SK-N-SH (cell line): ENCODE measurements around the gene MNT. TPM values are rescaled to one million over a fixed set of nuclear protein-coding genes. Genes with fewer than 3 reads are reported as not detected.
A peak's percentile ranks its signal among the peaks of the same experiment; 100 is the strongest.

Experiments used
- CTCF ChIA-PET: fragments of 300-600, 350-600 bp; formaldehyde crosslinking; extraction: SDS; loops from one replicate; lab custom pipeline; 2021; lab: Yijun Ruan, JAX
- POLR2A ChIA-PET: fragments of 350-600 bp; sonication (Branson Sonifier 250); formaldehyde crosslinking; extraction: SDS; loops from one replicate; lab custom pipeline; 2020; ENCODE audit warnings: antibody characterized with exemption, inconsistent platforms; lab: Yijun Ruan, JAX
- DNase-seq: peaks from one replicate; pipeline ENCODE4 v3.0.0; 2012
- H2AFZ ChIP-seq: fragments of 200-600 bp; sonication (generic); 2 replicates; pipeline ENCODE4 v1.8.1; 2016; ENCODE audit warnings: antibody characterized with exemption, mild to moderate bottlenecking, low read depth
- H3F3A ChIP-seq: fragments of 200-600 bp; sonication (generic); replicated peaks from 2 replicates; pipeline ENCODE3; 2016; ENCODE audit warnings: antibody characterized with exemption, mild to moderate bottlenecking; ENCODE audit not compliant: insufficient read depth
- H3K27ac ChIP-seq, 2 experiments: fragments of 200-500 bp in 1 of 2; fragments of 200-600 bp in 1 of 2; sonication (Bioruptor generic) in 1 of 2; sonication (generic), shearing (Covaris generic) in 1 of 2; 2 replicates each; pipeline versions ENCODE4 v1.5.1 to v1.6.1; 2014 to 2016; ENCODE audit warnings: low read depth in 2 of 2, inconsistent platforms in 1 of 2, low read length in 1 of 2, mild to moderate bottlenecking in 1 of 2, mixed read lengths in 1 of 2
- H3K27me3 ChIP-seq: fragments of 200-600 bp; sonication (generic), shearing (Covaris generic); 2 replicates; pipeline ENCODE4 v1.6.1; 2016; ENCODE audit warnings: mixed run types; ENCODE audit not compliant: insufficient read depth
- H3K36me3 ChIP-seq, 2 experiments: fragments of 200-500 bp in 1 of 2; fragments of 200-600 bp in 1 of 2; sonication (Bioruptor generic) in 1 of 2; sonication (generic) in 1 of 2; replicated peaks in 1 of 2; 2 replicates each; pipeline versions ENCODE3 to v1.5.1; 2014 to 2016; ENCODE audit warnings: low read length in 1 of 2, mild to moderate bottlenecking in 1 of 2; ENCODE audit not compliant: insufficient read depth in 2 of 2, control insufficient read depth in 1 of 2
- H3K4me1 ChIP-seq, 2 experiments: fragments of 200-500 bp in 1 of 2; fragments of 200-600 bp in 1 of 2; sonication (Bioruptor generic) in 1 of 2; sonication (generic), shearing (Covaris generic) in 1 of 2; 2 replicates each; pipeline versions ENCODE4 v1.5.1 to v1.6.1; 2014 to 2016; ENCODE audit warnings: low read depth in 1 of 2, low read length in 1 of 2, mixed run types in 1 of 2; ENCODE audit not compliant: insufficient read depth in 2 of 2, control insufficient read depth in 1 of 2
- H3K4me2 ChIP-seq: fragments of 200-600 bp; sonication (generic), shearing (Covaris generic); 2 replicates; pipeline ENCODE4 v1.6.1; 2017; ENCODE audit warnings: mixed run types
- H3K4me3 ChIP-seq, 2 experiments: fragments of 200-500 bp in 1 of 2; fragments of 200-600 bp in 1 of 2; sonication (Bioruptor generic) in 1 of 2; sonication (generic), shearing (Covaris generic) in 1 of 2; 2 replicates each; pipeline versions ENCODE4 v1.5.1 to v1.8.1; 2014 to 2016; ENCODE audit warnings: low read depth in 2 of 2, inconsistent platforms in 1 of 2, low read length in 1 of 2, mild to moderate bottlenecking in 1 of 2, mixed read lengths in 1 of 2, moderate library complexity in 1 of 2
- H3K79me2 ChIP-seq: fragments of 200-600 bp; sonication (generic); 2 replicates; pipeline ENCODE4 v1.8.1; 2017; ENCODE audit warnings: mild to moderate bottlenecking; ENCODE audit not compliant: insufficient read depth
- H3K9ac ChIP-seq: fragments of 200-600 bp; sonication (generic); 2 replicates; pipeline ENCODE4 v1.6.1; 2017; ENCODE audit warnings: mixed run types
- H3K9me2 ChIP-seq: fragments of 200-600 bp; sonication (generic); 2 replicates; pipeline ENCODE4 v1.6.1; 2017; ENCODE audit warnings: mixed run types
- H3K9me3 ChIP-seq: fragments of 200-600 bp; sonication (generic); 2 replicates; pipeline ENCODE4 v1.6.1; 2017; ENCODE audit warnings: mixed run types, mild to moderate bottlenecking, moderate library complexity
- H4K20me1 ChIP-seq: fragments of 200-600 bp; sonication (generic); 2 replicates; pipeline ENCODE4 v1.6.1; 2017; ENCODE audit warnings: mild to moderate bottlenecking, mixed run types; ENCODE audit not compliant: insufficient read depth
- CHD2 ChIP-seq: fragments of 150-350 bp; IDR thresholded peaks from 2 replicates; pipeline ENCODE4 v1.6.1; 2018; ENCODE audit warnings: low read length; ENCODE audit not compliant: partially characterized antibody
- EP300 ChIP-seq, 2 experiments: IDR thresholded peaks; 2 replicates each; pipeline versions ENCODE4 v1.4.0 to v1.6.1; 2012; ENCODE audit warnings: borderline replicate concordance in 1 of 2, low read depth in 1 of 2, low read length in 1 of 2
- EZH2phosphoT487 ChIP-seq: fragments of 200-600 bp; sonication (generic); IDR thresholded peaks from 2 replicates; pipeline ENCODE4 v1.6.1; 2017; ENCODE audit warnings: low read depth, mixed run types, mild to moderate bottlenecking, antibody characterized with exemption, moderate library complexity, borderline replicate concordance
- GABPA ChIP-seq: IDR thresholded peaks from 2 replicates; pipeline ENCODE4 v1.4.0; 2012; ENCODE audit warnings: low read depth, mild to moderate bottlenecking
- IRF3 ChIP-seq: fragments of 150-350 bp; IDR thresholded peaks from 2 replicates; pipeline ENCODE4 v1.6.1; 2016; ENCODE audit warnings: mild to moderate bottlenecking, low read depth, low read length
- MAX ChIP-seq: IDR thresholded peaks from 2 replicates; pipeline ENCODE4 v1.4.0; 2012; ENCODE audit warnings: low read depth
- MEF2A ChIP-seq: IDR thresholded peaks from 2 replicates; pipeline ENCODE4 v1.4.0; 2012; ENCODE audit warnings: low read depth, borderline replicate concordance
- MXI1 ChIP-seq: IDR thresholded peaks from 2 replicates; pipeline ENCODE4 v1.6.1; 2012; ENCODE audit warnings: mild to moderate bottlenecking, low read depth, low read length, improper control_type of control experiment
- NFIC ChIP-seq: IDR thresholded peaks from 2 replicates; pipeline ENCODE4 v1.4.0; 2012; ENCODE audit warnings: borderline replicate concordance
- POLR2AphosphoS5 ChIP-seq: IDR thresholded peaks from 2 replicates; pipeline ENCODE4 v1.6.1; 2012; ENCODE audit warnings: low read depth, low read length
- RAD21 ChIP-seq: IDR thresholded peaks from 2 replicates; pipeline ENCODE4 v1.6.1; 2012; ENCODE audit warnings: mild to moderate bottlenecking, low read length
- RCOR1 ChIP-seq: fragments of 150-350 bp; IDR thresholded peaks from 2 replicates; pipeline ENCODE4 v1.6.1; 2017; ENCODE audit warnings: antibody characterized with exemption, low read length
- RXRA ChIP-seq: IDR thresholded peaks from 2 replicates; pipeline ENCODE4 v1.4.0; 2012; ENCODE audit warnings: low read depth, mild to moderate bottlenecking, borderline replicate concordance
- SIN3A ChIP-seq: IDR thresholded peaks from 2 replicates; pipeline ENCODE4 v1.6.1; 2012; ENCODE audit warnings: low read depth, mild to moderate bottlenecking, low read length, moderate library complexity, borderline replicate concordance
- TAF1 ChIP-seq: IDR thresholded peaks from 2 replicates; pipeline ENCODE4 v1.6.1; 2012; ENCODE audit warnings: low read depth, mild to moderate bottlenecking, low read length, moderate library complexity, borderline replicate concordance
- TCF12 ChIP-seq: IDR thresholded peaks from 2 replicates; pipeline ENCODE4 v1.4.0; 2012
- USF1 ChIP-seq: IDR thresholded peaks from 2 replicates; pipeline ENCODE4 v1.4.0; 2012; ENCODE audit warnings: low read depth, borderline replicate concordance
- USF2 ChIP-seq: fragments of 150-350 bp; IDR thresholded peaks from 2 replicates; pipeline ENCODE4 v1.6.1; 2017; ENCODE audit warnings: antibody characterized with exemption, low read length, low read depth, borderline replicate concordance
- YY1 ChIP-seq: IDR thresholded peaks from 2 replicates; pipeline ENCODE4 v1.4.0; 2012; ENCODE audit warnings: low read depth, mild to moderate bottlenecking
- ZBTB33 ChIP-seq: IDR thresholded peaks from 2 replicates; pipeline ENCODE4 v1.4.0; 2012; ENCODE audit warnings: low read depth, borderline replicate concordance
- WGBS: methylation state at CpG from one replicate; pipeline ENCODE4 v1.1.6; 2017; ENCODE audit warnings: low lambda C conversion rate; 5-methylcytosine and 5-hydroxymethylcytosine counted together
- polyA plus RNA-seq, 3 experiments: library from polyadenylated mRNA; depleted of rRNA; stranded (reverse); fragments of >200 nt; gene quantifications; 2 replicates each; pipeline ENCODE4 v1.2.3, GENCODE V29; 2012

Gene MNT
- polyA plus RNA-seq, 1 of the 3 experiments (the other 2 are of a cell fraction), result 7.1 TPM

GRCh38 chr17:2368359-2368758 is 32.5 kb downstream of the MNT start:
- no peaks in the 10 kb centered on the region; a peak in 1 of 4 replicates for H3K4me1 ChIP-seq
- 88% methylated on average over 4 of the region's 8 CpGs for WGBS
- H3K4me2 ChIP-seq, result no peak overlapping the region
- no peaks in the 10 kb centered on the region for H3K9me2 ChIP-seq
- peaks cover 0 to 77% of the 10 kb centered on the region in 2 experiments for H3K36me3 ChIP-seq
- no peak overlapping the region for H3K4me3 ChIP-seq
- TF ChIP-seq RXRA, result no peak
- TF ChIP-seq MEF2A, result no peak
- no peak for TF ChIP-seq TCF12
- no peak for TF ChIP-seq ZBTB33
- no peak for TF ChIP-seq CHD2
- TF ChIP-seq GABPA, result no peak
- TF ChIP-seq RCOR1, result no peak
- no peak for TF ChIP-seq EP300 (IDR thresholded peaks at IDR 0.05; ENCODE audit: borderline replicate concordance in 1 of 2, low read depth in 1 of 2, low read length in 1 of 2)
- no peak for TF ChIP-seq TAF1
- no peaks in the 10 kb centered on the region for H3F3A ChIP-seq
- DNase-seq, result peak; percentile 26
- no peaks in the 10 kb centered on the region for H3K27me3 ChIP-seq
- H2AFZ ChIP-seq, result no peak overlapping the region
- ChIA-PET POLR2A (interaction anchor here (0.7 kb wide), 1 partner anchor 35 kb away, joined by 3 read pairs; no protein-coding TSS in a partner anchor), CTCF (interaction anchor here (7.5 to 26.4 kb wide), 3 partner anchors 14 to 41 kb away, joined by 59 to 654 read pairs (median 88); partner anchors contain the start of gene MNT)
- H3K9me3 ChIP-seq, result no peaks in the 10 kb centered on the region
- no peak overlapping the region; a peak in 1 of 4 replicates for H3K27ac ChIP-seq
- no peak overlapping the region for H3K9ac ChIP-seq
- H3K79me2 ChIP-seq, result no peaks in the 10 kb centered on the region
- H4K20me1 ChIP-seq, result no peaks in the 10 kb centered on the region

- TF ChIP-seq IRF3, result no peak
- TF ChIP-seq USF2, result no peak
- TF ChIP-seq USF1, result no peak
- TF ChIP-seq SIN3A, result no peak
- no peak for TF ChIP-seq EP300 (IDR thresholded peaks at IDR 0.05; ENCODE audit: borderline replicate concordance in 1 of 2, low read depth in 1 of 2, low read length in 1 of 2)
- no peak for TF ChIP-seq RCOR1
- TF ChIP-seq RAD21, result no peak
- TF ChIP-seq NFIC, result no peak
- no peak for TF ChIP-seq CHD2
- TF ChIP-seq EZH2phosphoT487, result no peak
- no peak for TF ChIP-seq MXI1
- no peak for TF ChIP-seq POLR2AphosphoS5
- TF ChIP-seq MAX, result no peak
- TF ChIP-seq YY1, result no peak
- Histone ChIP-seq H3K4me2 (no peak overlapping the region), H4K20me1 (no peaks in the 10 kb centered on the region), H3K9ac (no peak overlapping the region), H3K9me3 (no peaks in the 10 kb centered on the region), H3K4me3 (no peak overlapping the region), H3K4me1 (no peaks in the 10 kb centered on the region; a peak in 1 of 4 replicates), H3F3A (no peaks in the 10 kb centered on the region), H3K36me3 (peaks cover 0 to 75% of the 10 kb centered on the region in 2 experiments), H2AFZ (no peak overlapping the region), H3K9me2 (no peaks in the 10 kb centered on the region), H3K27me3 (no peaks in the 10 kb centered on the region), H3K27ac (no peak overlapping the region), H3K79me2 (no peaks in the 10 kb centered on the region)
- ChIA-PET POLR2A (no interaction called here), CTCF (interaction anchor here (1.1 to 26.4 kb wide), 4 partner anchors 14 to 42 kb away, joined by 3 to 654 read pairs (median 74); partner anchors contain the start of gene MNT)
- DNase-seq, result no peak
- WGBS, result 90% methylated on average over 26 of the region's 26 CpGs
These were observed 33.9 kb downstream of the MNT start for GRCh38 chr17:2366747-2367494.
